K562 (cell line): ENCODE results near the gene ITPR3. TPM values are rescaled to one million over a fixed set of nuclear protein-coding genes. Genes with fewer than 3 reads are reported as not detected.

Experiments
- BMI1 ChIP-seq: fragments of 150-350 bp; IDR thresholded peaks from 2 replicates; pipeline ENCODE4 v1.6.1; 2014; ENCODE audit warnings: low read length
- BRF2 ChIP-seq: IDR thresholded peaks from 3 replicates; pipeline ENCODE4 v1.6.1; 2011; ENCODE audit warnings: borderline replicate concordance, mild to moderate bottlenecking; ENCODE audit not compliant: insufficient read length, insufficient read depth
- CEBPB ChIP-seq: fragments of 450-650 bp; IDR thresholded peaks from 2 replicates; pipeline ENCODE4 v1.6.1; 2016; ENCODE audit warnings: missing genetic modification characterization, missing compliant biosample characterization
- EZH2 ChIP-seq: IDR thresholded peaks from 2 replicates; pipeline ENCODE4 v1.6.1; 2012; ENCODE audit warnings: low read depth, mild to moderate bottlenecking, inconsistent platforms, low read length, borderline replicate concordance
- FOSL1 ChIP-seq: fragments of 200-800 bp; sonication (Bioruptor generic); conservative IDR thresholded peaks from 2 replicates; pipeline ENCODE4 v1.6.1; 2016; ENCODE audit warnings: missing genetic modification characterization, missing compliant biosample characterization
- FOXA1 ChIP-seq: fragments of 450-650 bp; IDR thresholded peaks from 2 replicates; pipeline ENCODE4 v1.6.1; 2016; ENCODE audit warnings: mild to moderate bottlenecking, borderline replicate concordance
- GTF2B ChIP-seq: IDR thresholded peaks from 2 replicates; pipeline ENCODE4 v1.6.1; 2011; ENCODE audit not compliant: insufficient read length; ENCODE audit errors: extremely low read depth
- HNRNPK ChIP-seq: fragments of 200-400 bp; formaldehyde crosslinking; IDR thresholded peaks from one replicate; pipeline ENCODE4 v1.6.1; 2018; ENCODE audit warnings: mild to moderate bottlenecking, low read depth, low read length; ENCODE audit not compliant: poor library complexity, severe bottlenecking
- KLF1 ChIP-seq: fragments of 450-650 bp; IDR thresholded peaks from 2 replicates; pipeline ENCODE4 v1.6.1; 2016; ENCODE audit warnings: missing genetic modification characterization, missing compliant biosample characterization
- NFRKB ChIP-seq: fragments of 450-650 bp; IDR thresholded peaks from 2 replicates; pipeline ENCODE4 v1.6.1; 2016; ENCODE audit warnings: low read depth
- POLR2AphosphoS2 ChIP-seq: IDR thresholded peaks from 2 replicates; pipeline ENCODE4 v1.6.1; 2012; ENCODE audit warnings: low read length, improper control_type of control experiment
- RBFOX2 ChIP-seq: fragments of 200-400 bp; formaldehyde crosslinking; IDR thresholded peaks from 2 replicates; pipeline ENCODE4 v1.6.1; 2017; ENCODE audit warnings: low read depth, mild to moderate bottlenecking, low read length, moderate library complexity
- RBM14 ChIP-seq: fragments of 200-400 bp; formaldehyde crosslinking; IDR thresholded peaks from 2 replicates; pipeline ENCODE4 v1.6.1; 2018; ENCODE audit warnings: low read depth, mild to moderate bottlenecking, low read length, moderate library complexity, borderline replicate concordance; ENCODE audit not compliant: insufficient read depth
- SREBF1 ChIP-seq: fragments of 150-350 bp; IDR thresholded peaks from 2 replicates; pipeline ENCODE4 v1.6.1; 2014; ENCODE audit warnings: antibody characterized with exemption, low read depth, low read length, borderline replicate concordance
- ZBTB5 ChIP-seq: fragments of 450-650 bp; IDR thresholded peaks from 2 replicates; pipeline ENCODE4 v1.6.1; 2017; ENCODE audit warnings: antibody characterized with exemption
- ZMIZ1 ChIP-seq, 2 experiments: fragments of 150-350 bp in 1 of 2; IDR thresholded peaks; 2 replicates each; pipeline ENCODE4 v1.6.1; 2012 to 2016; ENCODE audit warnings: low read depth in 2 of 2, low read length in 2 of 2, mild to moderate bottlenecking in 1 of 2, moderate library complexity in 1 of 2
- ZNF436 ChIP-seq: fragments of 250-450, 450-650 bp; sonication (Bioruptor Pico); formaldehyde crosslinking; IDR thresholded peaks from 2 replicates; pipeline ENCODE4 v1.7.0; 2020; ENCODE audit warnings: mild to moderate bottlenecking
- ZNF507 ChIP-seq: conservative IDR thresholded peaks from 2 replicates; pipeline ENCODE4 v1.6.1; 2017; ENCODE audit warnings: missing genetic modification characterization, missing compliant biosample characterization
- ZNF586 ChIP-seq: fragments of 450-650 bp; formaldehyde crosslinking; conservative IDR thresholded peaks from 2 replicates; pipeline ENCODE4 v1.4.0; 2020; ENCODE audit warnings: mild to moderate bottlenecking, moderate library complexity
- polyA plus RNA-seq, 8 experiments: library from polyadenylated mRNA; depleted of rRNA in 4 of 8; stranded (reverse) in 5 of 8; unstranded in 3 of 8; fragments of >200 nt; fragmentation: Nextera tagmentation in 2 of 8; fragmentation: Illumina TruSeq in 1 of 8; extraction: Ambion mirVana in 2 of 8; extraction: Trizol in 1 of 8; gene quantifications; 2 replicates each; pipeline versions ENCODE4 v1.2.1 to v1.2.3, GENCODE V29; 2011 to 2014; ENCODE audit warnings: inconsistent platforms in 1 of 8, missing spikeins in 1 of 8
- total RNA-seq, 7 experiments: library from RNA; depleted of rRNA in 6 of 7; stranded (reverse); fragments of >200 nt in 6 of 7; fragmentation: Illumina TruSeq in 2 of 7; extraction: Trizol in 2 of 7; gene quantifications; 2 replicates each; pipeline versions ENCODE4 v1.2.1 to v1.2.3, GENCODE V29; 2011 to 2021; ENCODE audit warnings: low replicate concordance in 1 of 7

ITPR3 gene
- total and polyA plus RNA-seq, 9 of the 15 experiments (the other 6 are each of a cell fraction or from before 2014, with no cell fraction given), result 0.39 to 35.7 (median 13.2) TPM

GRCh38 chr6:33716890-33717632 is 95.9 kb downstream of the ITPR3 start (continued):
- TF ChIP-seq NFRKB (no peak), RBM14 (no peak), ZNF507 (tag) (no peak), GTF2B (no peak), KLF1 (tag) (no peak), CEBPB (0 out of 2 replicates have a peak, but pooled peaks have one; percentile 10), ZMIZ1 (IDR thresholded peaks at IDR 0.05; ENCODE audit: low read depth in 2 of 2, low read length in 2 of 2) (no peak), SREBF1 (no peak), EZH2 (no peak), BRF2 (no peak), HNRNPK (no peak), ZBTB5 (no peak), ZNF436 (CRISPR knock-in tag) (no peak), FOXA1 (no peak), RBFOX2 (no peak), BMI1 (0 out of 2 replicates have a peak, but pooled peaks have one; percentile 51), ZNF586 (CRISPR knock-in tag) (no peak), POLR2AphosphoS2 (no peak), FOSL1 (tag) (peak; percentile 71)
